Ovary (tissue), 3 donors: ENCODE measurements around the gene C2orf80.

Source experiments
- POLR2A ChIP-seq: fragments of 450-650 bp; IDR thresholded peaks from one replicate; pipeline ENCODE4 v1.6.1; 2017; ENCODE audit warnings: antibody characterized with exemption, mild to moderate bottlenecking, moderate library complexity
- TF ChIP-seq, protein P1 (sequence below), 3 donors: fragments of 450-650 bp in 2 of 3; fragments of 200-600 bp in 1 of 3; IDR thresholded peaks; one replicate each; pipeline versions ENCODE4 v1.5.1 to v1.8.0; 2016 to 2022; ENCODE audit warnings: antibody characterized with exemption in 3 of 3, mild to moderate bottlenecking in 1 of 3
- donor health status: DM: no; HTN: no; CAD: no.

DNA sequence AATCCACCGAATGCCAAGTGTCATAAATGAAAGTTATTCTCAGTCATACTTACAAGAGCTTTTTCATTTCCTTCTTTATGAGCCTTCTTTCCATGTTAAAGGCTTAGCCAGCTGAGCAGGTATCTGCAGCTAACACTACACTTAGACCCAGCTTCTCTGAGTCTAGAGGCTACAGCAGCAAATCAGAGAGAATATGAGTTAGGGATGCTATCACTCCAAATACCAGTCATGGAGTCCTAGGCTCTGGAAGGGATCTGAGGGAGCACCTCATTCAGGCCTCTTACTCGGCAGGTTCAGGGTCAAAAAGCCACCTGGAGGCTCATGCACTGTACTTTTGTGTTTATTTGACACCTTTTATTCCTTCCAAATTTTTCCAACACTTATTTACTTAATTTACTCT is 2.9 kb downstream of the C2orf80 start:
- TF ChIP-seq, protein P1, sequence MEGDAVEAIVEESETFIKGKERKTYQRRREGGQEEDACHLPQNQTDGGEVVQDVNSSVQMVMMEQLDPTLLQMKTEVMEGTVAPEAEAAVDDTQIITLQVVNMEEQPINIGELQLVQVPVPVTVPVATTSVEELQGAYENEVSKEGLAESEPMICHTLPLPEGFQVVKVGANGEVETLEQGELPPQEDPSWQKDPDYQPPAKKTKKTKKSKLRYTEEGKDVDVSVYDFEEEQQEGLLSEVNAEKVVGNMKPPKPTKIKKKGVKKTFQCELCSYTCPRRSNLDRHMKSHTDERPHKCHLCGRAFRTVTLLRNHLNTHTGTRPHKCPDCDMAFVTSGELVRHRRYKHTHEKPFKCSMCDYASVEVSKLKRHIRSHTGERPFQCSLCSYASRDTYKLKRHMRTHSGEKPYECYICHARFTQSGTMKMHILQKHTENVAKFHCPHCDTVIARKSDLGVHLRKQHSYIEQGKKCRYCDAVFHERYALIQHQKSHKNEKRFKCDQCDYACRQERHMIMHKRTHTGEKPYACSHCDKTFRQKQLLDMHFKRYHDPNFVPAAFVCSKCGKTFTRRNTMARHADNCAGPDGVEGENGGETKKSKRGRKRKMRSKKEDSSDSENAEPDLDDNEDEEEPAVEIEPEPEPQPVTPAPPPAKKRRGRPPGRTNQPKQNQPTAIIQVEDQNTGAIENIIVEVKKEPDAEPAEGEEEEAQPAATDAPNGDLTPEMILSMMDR (IDR thresholded peaks at IDR 0.05): no peak
- TF ChIP-seq POLR2A: no peak
